ENCODE data around the gene NFATC2IP. TPM values are rescaled to one million over a fixed set of nuclear protein-coding genes. Genes with fewer than 3 reads are reported as not detected.

Gene NFATC2IP
- total and polyA plus RNA-seq, 2 of the 13 experiments (the other 11 are each of a cell fraction or from before 2014, with no cell fraction given): 32.1 to 48.5 TPM

DNA sequence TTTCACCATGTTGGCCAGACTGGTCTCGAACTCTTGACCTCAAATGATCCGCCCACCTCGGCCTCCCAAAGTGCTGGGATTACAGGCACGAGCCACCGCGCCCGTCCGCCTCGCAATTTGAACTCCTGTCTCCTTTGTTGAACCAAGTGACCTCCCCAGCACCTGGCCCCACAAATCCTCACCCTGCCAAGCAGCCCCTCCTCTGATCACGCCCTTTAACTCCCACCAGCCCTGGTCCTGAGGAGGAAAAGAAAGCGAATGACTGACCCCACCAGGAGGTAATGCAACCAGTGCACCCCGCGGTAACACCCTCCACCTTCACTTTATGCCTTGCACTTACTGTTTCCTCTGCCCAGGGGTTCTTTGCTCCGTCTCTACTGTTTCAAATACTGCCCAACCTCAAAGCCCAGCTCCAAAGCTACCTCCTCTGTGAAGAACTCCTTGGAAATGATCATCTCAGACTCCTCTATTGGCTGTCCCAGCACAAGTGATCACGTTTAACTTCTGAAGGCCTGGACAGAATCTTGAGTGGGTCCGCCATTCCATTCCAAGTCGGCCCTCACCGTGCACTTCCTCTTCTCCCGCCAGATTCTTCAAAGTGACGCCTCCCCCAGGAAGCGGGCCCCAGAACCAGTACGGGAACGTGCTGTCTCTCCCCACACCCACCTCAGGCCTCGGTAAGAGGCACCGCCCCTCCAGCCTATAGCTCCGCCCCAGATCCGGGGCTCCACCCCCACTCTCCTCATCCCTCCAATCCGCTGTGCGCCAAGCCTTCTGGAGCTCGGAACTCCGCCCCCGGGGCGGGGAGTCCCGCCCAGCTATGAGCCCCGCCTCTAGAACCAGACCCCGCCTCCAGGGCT lies 14.6 kb upstream of the NFATC2IP start (continued):
- TF ChIP-seq ZNF276 (CRISPR knock-in tag; IDR thresholded peaks at IDR 0.05; ENCODE audit: low read depth) (no peak), ZNF30 (CRISPR knock-in tag; IDR thresholded peaks at IDR 0.05) (peak; percentile 59; the same call in 1 of the 2 replicates), HNRNPH1 (optimal IDR thresholded peaks at IDR 0.05; ENCODE audit: low read depth, low read length) (no peak), ETV5 (CRISPR knock-in tag; IDR thresholded peaks at IDR 0.05; ENCODE audit: borderline replicate concordance) (peak; percentile 43; the same call in 1 of the 2 replicates), ZFP36L1 (CRISPR knock-in tag; IDR thresholded peaks at IDR 0.05) (peak; percentile 75; the same call in 1 of the 2 replicates), CHCHD3 (CRISPR knock-in tag; IDR thresholded peaks at IDR 0.05) (no peak), POLR2G (IDR thresholded peaks at IDR 0.05; ENCODE audit: low read depth, low read length) (0 out of 2 replicates have a peak, but pooled peaks have one; percentile 45)
- TF ChIP-seq, protein P1, sequence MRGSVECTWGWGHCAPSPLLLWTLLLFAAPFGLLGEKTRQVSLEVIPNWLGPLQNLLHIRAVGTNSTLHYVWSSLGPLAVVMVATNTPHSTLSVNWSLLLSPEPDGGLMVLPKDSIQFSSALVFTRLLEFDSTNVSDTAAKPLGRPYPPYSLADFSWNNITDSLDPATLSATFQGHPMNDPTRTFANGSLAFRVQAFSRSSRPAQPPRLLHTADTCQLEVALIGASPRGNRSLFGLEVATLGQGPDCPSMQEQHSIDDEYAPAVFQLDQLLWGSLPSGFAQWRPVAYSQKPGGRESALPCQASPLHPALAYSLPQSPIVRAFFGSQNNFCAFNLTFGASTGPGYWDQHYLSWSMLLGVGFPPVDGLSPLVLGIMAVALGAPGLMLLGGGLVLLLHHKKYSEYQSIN (CRISPR knock-in tag; IDR thresholded peaks at IDR 0.05; ENCODE audit: borderline replicate concordance): no peak
- TF ChIP-seq, protein P2, sequence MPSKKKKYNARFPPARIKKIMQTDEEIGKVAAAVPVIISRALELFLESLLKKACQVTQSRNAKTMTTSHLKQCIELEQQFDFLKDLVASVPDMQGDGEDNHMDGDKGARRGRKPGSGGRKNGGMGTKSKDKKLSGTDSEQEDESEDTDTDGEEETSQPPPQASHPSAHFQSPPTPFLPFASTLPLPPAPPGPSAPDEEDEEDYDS (CRISPR knock-in tag; IDR thresholded peaks at IDR 0.05): peak; percentile 84
- TF ChIP-seq, protein P3, sequence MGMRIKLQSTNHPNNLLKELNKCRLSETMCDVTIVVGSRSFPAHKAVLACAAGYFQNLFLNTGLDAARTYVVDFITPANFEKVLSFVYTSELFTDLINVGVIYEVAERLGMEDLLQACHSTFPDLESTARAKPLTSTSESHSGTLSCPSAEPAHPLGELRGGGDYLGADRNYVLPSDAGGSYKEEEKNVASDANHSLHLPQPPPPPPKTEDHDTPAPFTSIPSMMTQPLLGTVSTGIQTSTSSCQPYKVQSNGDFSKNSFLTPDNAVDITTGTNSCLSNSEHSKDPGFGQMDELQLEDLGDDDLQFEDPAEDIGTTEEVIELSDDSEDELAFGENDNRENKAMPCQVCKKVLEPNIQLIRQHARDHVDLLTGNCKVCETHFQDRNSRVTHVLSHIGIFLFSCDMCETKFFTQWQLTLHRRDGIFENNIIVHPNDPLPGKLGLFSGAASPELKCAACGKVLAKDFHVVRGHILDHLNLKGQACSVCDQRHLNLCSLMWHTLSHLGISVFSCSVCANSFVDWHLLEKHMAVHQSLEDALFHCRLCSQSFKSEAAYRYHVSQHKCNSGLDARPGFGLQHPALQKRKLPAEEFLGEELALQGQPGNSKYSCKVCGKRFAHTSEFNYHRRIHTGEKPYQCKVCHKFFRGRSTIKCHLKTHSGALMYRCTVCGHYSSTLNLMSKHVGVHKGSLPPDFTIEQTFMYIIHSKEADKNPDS (CRISPR knock-in tag; IDR thresholded peaks at IDR 0.05): 0 out of 2 replicates have a peak, but pooled peaks have one; percentile 40

All from HepG2 (cell line).